ENCODE measurements around the gene OR5H2.
"Not testable (repeated sequence)": the region's sequence is repeated elsewhere in the genome, so short reads cannot be mapped to it uniquely, and the experiment has no call there.

OR5H2 gene

DNA sequence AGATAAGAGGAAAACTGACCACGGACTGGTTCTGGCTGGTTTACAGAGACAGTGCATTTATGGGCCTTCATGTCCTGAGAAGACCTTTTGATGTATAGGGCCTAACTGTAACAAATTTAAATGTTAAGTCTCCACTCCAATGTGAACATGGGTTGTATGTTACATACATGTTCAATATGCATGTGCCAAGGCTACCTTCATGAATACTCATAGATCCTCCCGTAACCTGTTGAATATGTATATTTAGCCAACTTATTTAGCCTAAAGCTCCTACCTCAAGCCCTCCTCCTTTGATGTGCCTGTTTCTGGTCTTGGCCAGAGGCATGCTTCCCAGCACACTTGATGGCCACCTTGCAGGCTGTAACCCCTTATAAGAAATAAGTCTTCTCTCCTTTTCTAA lies at the start of gene OR5H2:
Gene OR5H2, plus strand, starts transcription at position 301 of the 400 bp plus-strand sequence. CDS start 398 bp downstream, outside the sequence.
- no peak for DNase-seq

DNA sequence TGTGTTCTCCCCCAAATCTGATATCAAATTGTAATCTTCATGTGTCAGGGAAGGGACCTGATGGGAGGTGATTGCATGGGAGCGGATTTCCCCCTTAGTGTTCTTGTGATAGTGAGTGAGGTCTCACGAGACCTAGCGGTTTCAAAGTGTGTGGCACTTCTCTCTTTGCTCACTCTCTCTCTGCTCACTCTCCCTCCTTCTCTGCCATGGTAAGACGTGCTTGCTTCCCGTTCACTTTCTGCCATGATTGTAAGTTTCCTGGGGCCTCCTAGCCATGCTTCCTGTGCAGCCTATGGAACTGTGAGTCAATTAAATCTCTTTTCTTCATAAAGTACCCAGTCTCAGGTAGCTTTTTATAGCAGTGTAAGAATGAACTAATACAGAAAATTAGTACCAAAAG lies 48.8 kb upstream of the OR5H2 start:
- DNase-seq = no peak

DNA sequence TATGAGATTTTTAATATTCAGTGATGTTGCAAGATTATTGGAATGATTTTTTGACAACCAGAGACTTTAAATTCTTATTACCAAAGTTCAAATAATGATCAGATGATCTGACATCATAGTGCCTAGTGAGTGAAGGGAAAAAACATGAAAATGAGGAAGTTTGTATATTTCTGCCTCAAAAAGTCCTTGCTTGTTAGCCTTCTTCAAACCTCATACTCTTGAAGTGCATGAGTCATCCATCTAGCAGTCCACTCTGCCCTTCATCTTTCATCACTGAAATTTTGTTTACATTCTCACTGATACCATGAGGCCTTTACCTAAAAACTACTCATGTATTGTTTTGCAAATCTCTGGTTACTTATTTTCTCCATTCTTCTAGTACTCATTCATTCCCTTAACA lies 42.2 kb upstream of the OR5H2 start:
- no peak for DNase-seq

DNA sequence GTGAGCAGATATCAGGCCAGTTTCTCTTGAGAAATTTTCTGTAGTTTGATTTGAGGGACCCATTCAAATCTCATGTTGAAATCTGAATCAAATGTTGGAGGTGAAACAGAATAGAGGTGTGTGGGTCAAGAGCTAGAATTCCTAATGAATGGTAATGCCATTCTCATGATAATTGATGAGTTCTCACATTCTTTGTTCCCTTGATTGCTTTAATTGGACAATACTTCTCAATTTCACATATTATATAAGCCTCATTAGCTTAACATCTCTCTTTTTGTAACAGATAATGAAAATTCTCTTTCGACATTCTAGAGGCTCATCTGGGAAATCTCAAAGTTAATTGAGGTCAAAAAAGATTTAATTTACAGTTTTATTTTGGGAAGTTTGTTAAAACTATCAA lies 40.1 kb upstream of the OR5H2 start:
- DNase-seq = no peak

DNA sequence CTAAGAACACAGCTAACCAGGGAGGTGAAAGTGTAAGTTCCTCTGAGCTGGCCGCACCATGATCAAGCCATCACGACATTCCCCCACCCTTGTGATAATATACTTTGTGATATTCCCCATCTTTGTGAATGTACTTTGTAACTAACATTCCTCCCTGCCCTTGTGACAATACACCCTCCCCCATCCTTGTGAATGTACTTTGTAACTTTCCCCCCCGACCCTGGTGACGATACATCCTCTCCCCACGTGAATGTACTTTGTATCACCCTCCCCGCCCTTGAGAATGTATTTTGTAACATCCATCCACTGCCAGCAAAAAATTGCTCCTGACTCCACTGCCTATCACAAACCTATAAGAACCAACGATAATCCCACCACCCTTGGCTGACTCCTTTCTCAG lies 38.5 kb upstream of the OR5H2 start:
- DNase-seq = no peak

DNA sequence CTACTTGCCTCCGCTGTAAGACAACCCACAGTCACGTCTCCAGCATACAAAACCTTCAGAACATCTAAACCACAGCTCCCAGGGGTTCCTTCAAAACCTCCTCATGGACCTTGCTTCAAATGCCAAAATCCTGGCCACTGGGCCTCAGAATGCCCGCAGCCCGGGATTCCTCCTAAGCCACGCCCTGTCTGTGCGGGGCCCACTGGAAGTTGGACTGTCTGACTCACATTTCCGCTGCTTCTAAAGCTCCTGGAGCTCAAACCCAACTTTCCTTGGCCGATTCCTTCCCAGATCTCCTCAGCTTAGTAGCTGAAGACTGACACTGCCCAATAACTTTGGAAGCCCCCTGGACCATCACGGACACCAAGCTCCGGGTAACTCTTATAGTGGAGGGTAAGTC lies 36.2 kb upstream of the OR5H2 start:
- DNase-seq = no peak

DNA sequence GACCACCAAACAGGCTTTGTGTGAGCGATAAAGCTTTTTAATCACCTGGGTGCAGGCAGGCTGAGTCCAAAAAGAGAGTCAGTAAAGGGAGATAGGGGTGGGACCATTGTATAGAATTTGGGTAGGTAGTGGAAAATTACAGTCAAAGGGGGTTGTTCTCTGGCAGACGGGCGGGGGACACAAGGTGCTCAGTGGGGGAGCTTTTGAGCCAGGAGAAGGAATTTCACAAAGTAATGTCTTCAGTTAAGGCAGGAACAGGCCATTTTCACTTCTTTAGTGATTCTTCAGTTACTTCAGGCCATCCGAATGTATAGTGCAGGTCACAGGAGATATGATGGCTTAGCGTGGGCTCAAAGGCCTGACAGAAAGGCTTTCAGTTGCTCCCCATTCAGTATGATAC lies 26.3 kb upstream of the OR5H2 start:
- not testable (repeated sequence) for DNase-seq

DNA sequence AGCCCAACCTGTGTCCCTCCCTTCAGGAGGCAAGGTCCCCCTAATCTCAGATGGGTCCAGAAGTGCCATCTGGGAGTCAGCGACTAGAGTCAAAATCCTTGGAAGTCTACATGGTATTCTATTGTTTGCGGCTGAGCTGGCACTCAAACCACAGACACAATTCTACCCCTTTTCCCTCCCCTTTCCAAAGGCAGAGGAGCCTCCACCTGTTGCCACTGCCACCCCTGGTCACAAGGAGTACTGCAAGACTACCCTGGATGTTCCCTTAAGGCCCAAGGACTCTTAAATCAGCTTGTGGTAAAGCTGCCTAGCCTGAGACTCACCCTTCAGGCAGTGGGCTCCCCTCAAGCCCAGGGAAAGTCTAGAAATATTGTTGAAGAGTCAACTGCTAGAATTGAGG lies 22.6 kb upstream of the OR5H2 start:
- no peak for DNase-seq

DNA sequence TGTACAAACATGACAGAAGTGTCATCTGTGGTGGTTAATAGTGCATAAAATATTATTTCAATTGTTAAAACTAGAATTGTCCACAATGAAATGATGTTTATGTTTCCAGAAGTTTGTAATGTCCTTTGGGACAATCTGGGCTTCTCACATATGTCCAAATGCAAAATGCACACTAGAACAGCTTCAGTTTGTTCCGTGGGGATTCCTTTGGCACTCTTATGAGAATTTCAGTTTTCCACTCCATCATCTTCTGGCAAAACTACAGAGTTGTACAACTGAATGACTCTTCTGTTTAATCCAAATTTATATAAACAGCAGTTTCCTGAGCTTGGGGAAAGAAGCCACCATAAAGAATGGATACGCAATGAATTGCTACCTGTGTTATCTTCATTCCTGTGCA lies 20.3 kb upstream of the OR5H2 start:
- no peak for DNase-seq

DNA sequence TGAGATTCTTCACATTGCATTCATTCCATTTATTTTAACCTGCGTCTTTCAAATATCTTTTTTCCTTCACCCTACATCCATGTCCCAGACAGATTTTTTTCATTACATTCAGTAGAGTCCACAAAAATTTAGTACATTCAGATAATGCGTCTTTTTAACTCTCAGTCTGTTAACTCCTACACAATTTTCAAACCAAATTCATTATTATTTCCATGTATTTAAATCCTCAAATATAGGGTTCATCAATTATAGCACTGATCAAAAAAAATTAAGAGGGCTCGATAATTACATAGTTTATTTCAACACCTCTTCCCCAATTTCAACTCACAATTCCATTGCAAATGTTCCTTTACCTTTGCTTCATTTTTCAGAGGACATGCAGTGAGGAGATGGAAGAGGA lies 18.4 kb upstream of the OR5H2 start, which contains the start of gene OR5H6:
Gene OR5H6, plus strand, starts transcription at position 301 of the 400 bp plus-strand sequence. Its CDS starts 89 bp downstream, at position 390.
- no peak for DNase-seq

DNA sequence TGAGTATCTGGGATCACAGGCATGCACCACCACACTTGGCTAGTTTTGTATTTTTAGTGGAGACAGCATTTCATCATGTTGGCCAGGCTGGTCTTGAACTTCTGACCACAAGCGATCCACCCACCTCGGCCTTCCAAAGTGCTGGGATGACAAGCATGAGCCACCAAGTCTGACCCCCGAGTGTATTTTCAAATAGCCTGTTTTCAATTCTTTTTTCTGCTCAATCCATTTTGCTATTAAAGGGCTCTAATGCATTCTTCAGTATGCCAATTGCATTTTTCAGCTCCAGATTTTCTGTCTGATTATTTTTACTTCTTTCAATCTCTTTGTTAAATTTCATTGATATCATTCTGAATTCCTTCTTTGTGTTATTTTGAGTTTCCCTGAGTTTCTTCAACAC lies 12.5 kb upstream of the OR5H2 start:
- no peak for DNase-seq

DNA sequence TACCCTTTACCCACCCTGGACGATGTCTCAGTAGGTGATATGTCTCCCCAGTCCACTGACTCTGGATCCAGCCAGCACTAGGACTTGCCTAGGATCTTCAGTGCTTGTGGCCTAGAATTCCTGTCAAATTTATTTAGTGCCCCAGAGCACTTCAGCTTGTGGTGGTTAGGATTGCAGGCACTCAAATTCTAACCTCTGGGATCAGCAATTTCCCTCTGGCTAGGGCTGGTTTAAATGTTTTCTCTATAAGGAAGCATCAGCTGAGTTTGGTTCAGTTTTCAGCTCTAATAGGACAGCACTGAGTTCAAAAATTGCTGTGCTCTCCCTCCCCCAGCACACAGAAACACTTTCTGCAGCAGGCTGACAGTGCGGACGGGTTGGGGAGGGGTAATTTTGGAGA lies 10.2 kb upstream of the OR5H2 start:
- no peak for DNase-seq

DNA sequence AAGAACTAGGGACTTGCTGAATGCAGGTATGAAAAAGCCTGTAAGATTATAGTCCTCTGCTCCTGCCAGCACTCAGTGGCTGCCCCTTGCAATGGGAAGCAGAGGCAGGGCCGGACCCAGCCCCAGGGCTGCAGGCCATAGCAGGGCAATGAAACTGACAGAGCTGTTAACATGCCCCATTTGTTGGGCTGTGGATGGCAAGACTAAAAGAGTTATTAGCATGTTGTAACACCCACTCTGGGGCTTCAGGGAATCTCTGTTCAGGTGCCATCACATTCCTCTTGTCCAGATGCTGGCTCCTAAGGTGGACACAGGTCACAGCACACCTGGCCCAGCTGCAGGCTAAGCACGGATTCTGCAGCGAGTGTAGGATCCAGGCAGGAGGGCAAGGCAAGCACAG lies 7.4 kb upstream of the OR5H2 start:
- DNase-seq = no peak

DNA sequence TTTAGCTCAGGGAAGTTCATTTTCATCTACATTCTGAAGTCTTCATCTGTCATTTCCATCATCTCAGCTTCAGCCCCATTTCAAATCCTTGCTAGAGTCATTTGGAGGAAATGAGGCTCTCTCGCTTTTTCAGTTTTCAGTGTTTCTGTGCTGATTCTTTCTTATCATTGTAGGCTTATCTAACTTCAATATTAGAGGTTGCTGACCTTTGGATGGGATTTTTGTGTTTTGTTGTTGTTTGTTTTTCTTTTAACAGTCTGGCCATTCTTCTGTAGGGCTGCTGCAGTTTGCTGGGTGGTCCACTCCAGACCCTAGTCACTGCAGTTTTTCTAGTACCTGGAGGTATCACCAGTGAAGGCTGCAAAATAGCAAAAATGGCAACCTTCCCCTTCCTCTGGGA lies 8.6 kb downstream of the OR5H2 start:
- DNase-seq = no peak

DNA sequence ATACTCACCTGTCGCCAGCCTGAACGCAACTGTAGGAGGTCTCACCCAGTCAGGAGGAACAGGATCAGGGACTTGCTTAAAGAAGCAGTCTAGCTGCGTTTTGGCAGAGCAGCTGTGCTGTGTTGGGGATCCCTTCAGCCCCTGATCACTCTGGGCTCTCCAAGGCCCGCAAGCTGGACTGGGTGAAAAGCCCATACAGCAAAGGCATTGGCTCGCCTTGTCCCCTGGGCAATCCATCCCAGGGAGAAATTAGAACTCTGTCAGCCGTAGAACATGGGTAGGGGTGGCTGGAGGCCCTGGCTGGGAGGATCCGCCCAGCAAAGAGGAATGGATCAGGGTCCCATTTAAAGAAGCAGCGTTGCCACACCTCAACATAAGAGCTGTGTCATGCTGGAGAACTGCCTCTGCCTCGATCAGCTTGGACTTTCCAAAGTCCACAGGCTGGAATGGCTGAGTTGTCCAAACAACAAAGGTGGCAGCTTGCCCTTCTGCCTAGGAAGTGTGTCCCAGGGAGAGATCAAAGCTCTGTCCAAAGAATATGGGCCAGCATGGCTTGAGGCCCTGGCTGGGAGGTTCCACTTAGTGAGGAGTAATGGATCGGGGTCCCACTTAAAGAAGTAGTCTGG lies 9.1 kb downstream of the OR5H2 start:
- no peak for DNase-seq

DNA sequence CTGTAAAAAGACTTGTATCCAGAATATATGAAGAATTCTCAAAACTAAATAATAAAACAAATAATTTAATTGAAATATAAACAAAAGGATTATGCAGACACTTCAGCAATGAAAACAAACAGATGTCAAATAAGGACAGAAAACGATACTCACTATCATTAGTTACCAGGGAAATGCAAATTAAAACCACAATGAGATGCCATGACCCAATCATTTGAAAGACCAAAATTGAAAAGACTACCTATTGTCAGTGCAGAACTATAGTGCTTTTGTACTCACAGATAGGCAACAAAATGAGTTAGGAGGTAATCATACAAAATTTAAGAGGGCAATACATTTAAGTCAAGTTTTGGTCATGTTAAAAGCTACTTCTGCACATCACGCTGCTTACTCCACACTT lies 39.8 kb downstream of the OR5H2 start:
- no peak for DNase-seq

DNA sequence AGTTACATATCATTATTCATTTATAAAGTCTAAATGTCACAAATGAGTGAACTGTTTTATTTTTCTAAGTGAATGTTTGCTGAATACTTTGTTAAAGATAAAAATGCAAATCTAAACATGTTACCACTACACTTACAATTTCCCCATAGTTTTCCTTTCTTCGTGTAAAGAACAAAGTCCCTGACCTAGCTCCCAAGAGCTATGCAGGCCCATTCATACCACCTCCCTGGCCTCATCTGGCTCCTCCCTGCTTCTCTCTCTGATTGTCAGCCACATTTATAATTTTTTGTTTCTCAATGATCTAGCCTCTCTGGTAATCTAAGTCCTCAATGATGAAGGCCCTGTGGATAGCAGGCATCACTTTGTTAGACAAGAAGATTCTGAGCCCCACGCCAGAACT lies 40.4 kb downstream of the OR5H2 start:
- no peak for DNase-seq

DNA sequence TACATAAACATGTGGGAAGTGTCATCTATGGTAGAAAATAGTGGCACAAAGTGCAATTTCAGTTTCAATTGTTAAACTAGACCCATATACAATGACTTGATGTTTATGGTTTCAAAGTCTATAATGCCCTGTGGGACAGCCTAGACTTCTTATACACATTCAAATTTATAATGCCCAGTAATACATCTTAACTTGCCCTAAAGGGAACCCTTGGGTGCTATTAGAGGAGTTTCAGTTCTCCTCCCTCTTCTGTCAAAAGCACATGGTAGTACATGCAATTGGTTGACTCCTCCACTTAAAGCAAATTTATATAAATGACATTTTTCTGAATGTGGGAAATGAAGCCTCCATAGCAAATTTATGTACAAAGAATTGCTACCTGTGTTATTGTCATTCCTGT lies 41.1 kb downstream of the OR5H2 start:
- DNase-seq = no peak

DNA sequence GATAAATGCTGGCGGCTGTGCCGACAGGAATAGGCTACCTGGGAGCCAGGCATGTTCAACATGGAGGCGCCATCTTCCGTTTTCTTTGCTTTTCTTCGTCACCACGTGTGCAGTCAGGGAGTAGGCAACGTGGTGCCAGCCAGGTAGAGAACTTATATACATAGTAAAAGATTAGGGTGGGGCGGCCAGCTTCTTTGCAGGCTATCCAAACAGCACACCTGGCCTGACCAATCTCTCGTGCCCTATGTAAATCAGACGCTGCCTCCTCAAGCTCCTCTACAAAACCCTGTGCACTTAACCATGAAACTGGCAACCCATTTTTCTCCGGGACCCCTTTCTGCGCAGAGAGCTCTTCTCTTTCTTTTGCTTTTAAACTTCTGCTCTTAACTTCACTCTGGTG lies 42.8 kb downstream of the OR5H2 start:
- no peak for DNase-seq

DNA sequence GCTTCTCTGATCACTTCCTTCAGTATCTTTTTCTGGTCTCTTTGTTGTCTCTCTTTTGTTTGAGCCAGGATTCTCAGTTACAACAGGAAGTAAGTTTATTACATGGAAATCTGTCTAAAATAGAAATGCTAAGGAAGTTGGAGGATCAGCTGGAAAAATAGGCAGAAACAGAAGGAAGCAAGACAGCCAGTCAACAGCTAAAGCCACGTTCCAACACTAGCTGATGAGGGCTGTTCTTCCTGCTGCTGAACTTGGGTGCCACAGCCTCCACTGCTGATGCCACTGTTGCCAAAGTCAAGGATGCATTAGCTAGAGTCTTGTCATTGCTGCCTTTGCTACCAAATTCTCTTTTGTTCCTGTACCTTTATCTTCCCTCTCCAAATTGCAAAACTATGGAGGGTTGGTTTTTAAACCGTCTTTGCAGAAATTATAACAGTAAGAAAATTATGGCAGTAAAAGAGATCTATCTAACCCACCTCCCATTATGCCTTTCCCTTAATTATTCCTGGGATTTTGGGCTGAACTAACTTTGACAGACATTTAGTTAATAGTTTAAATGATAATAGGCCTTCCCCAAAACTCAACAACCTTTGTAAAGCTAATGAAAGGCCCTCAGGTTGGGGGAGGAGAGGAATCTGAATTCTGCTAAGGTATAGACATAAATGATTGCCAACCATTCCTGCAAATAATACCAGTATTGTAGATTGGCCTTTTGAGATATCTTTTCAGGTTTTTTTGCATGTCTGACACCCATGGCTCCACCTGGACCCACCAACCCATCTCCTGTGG lies 44.0 kb downstream of the OR5H2 start:
- no peak for DNase-seq

DNA sequence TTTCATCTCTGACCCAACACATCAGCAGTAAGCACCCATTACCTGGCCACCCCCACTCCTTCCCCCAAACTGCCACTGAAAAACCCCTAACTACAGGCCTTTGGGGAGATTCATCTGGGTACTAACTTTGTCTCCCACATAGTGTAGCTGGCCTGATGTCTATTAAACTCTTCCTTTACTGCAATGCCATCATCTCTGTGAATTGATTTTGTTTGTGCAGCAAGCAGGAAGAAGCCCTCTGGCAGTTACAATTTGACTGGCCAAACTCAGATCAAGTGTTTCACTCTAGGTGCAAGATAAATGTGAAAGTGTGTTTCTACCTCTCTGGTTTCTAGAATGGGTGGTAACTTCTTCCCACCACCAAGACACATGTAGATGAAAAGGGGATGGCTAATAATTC lies 44.6 kb downstream of the OR5H2 start:
- DNase-seq = no peak

DNA sequence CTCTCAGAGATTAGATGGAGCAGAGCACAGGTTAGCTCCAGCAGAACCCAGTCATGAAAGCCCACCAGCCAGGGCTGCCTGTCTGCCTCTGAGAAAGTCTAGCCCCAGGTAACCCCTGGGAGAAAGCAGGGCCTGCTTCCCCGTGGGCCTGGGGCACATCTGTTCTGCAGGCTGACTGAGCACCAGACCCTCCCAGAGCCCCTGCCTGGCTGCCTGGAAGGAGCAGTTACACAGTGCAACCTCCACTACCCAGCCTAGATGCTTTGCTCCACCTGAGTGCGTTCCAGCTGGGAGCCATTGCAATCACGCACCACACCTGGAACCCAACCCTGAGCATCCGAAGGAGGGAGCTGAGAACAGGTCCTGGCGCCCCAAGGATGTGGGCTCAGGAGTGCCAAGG lies 46.6 kb downstream of the OR5H2 start:
- no peak for DNase-seq

DNA sequence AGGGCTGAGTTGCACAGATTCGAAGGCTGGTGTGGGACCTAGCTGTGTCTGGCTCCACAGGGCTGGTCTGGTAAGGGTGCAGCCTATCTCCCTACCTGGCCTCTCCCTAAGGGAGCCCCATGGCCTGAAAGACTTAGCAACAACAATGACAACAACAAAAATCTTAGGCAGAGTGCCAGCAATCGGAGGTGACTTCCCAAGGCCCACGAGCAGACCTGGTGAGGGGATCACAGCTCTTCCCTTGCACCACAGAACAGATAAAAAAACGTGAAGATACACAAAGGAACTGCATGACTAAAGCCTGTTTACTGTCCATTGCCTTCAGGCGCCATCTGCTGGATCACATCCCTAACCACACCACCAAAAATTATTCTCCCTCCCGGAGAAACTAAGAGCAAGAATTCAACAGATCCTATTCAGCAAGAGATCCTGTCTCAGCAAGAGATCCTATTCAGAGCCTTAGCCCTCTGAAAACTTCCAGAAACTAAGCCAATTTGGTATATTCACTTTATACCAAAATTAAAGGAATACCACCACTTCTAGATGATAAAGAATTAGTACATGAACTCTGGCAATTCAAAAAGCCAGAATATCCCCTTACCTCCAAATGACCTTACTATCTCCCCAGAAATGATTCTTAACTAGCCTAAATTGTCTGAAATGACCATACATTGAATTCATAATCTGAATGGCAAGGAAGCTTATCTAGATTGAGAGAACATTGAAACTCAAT lies 47.3 kb downstream of the OR5H2 start:
- peak; percentile 6 to 57 for DNase-seq

DNA sequence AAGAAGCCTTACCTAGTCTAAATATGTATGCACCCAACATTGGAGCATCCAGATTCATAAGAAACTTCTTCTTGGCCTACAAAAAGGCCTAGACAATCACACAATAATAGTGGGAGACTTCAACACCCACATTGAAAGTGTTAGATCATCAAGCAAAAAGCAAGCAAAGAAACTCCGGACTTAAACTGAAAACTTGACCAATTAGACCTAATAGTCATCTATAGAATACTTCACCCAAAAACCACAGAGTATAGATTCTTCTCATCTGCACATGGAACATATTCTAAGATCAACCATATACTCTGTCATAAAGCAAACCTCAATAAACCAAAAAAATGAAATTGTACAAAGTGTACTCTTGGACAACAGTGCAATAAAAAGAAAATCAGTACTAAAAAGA lies 49.0 kb downstream of the OR5H2 start:
- no peak for DNase-seq
